ENCODE measurements around the gene DENND4C. TPM values are rescaled to one million over a fixed set of nuclear protein-coding genes. Genes with fewer than 3 reads are reported as not detected.

Gene DENND4C
- total RNA-seq, 1 experiment from 2014 or later, result 26.6 TPM

DNA sequence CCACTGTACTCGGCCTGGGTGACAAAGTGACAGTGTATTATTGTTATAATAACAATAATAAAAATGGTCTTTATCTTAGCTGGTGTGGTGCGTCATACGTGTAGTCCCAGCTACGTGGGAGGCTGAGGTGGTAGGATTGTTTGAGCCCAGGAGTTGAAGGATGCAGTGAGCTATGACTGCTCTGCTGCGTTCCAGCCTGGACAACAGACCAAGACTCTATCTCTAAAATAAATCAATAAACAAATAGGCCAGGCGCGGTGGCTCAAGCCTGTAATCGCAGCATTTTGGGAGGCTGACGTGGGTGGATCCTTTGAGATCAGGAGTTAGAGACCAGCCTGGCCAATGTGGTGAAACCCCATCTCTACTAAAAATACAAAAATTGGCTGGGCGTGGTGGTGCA lies 9.2 kb upstream of the DENND4C start:
- DNase-seq, result no peak
- Histone ChIP-seq H3K4ac (ENCODE audit: low read depth, low read length) (no peak overlapping the region), H3K14ac (ENCODE audit: insufficient read depth, low read length) (no peak overlapping the region), H4K91ac (ENCODE audit: insufficient read length, low read depth, low read length) (no peak overlapping the region), H3K23ac (ENCODE audit: insufficient read length, low read depth, low read length) (no peak overlapping the region), H3K4me1 (ENCODE audit: insufficient read depth, low read length) (no peaks in the 10 kb centered on the region; the same call in 1 of the 2 replicates), H2AFZ (ENCODE audit: low read length) (no peak overlapping the region), H3K9me3 (ENCODE audit: control insufficient read depth, low read depth, low read length) (no peaks in the 10 kb centered on the region), H3T11ph (ENCODE audit: low read length) (no peak overlapping the region), H3K79me1 (ENCODE audit: insufficient read depth, low read depth, low read length, poor library complexity, severe bottlenecking) (no peaks in the 10 kb centered on the region), H3K4me2 (ENCODE audit: insufficient read depth, insufficient read length, low read length) (no peak overlapping the region), H4K20me1 (ENCODE audit: control insufficient read depth, insufficient read depth, insufficient read length) (no peaks in the 10 kb centered on the region), H3K23me2 (ENCODE audit: insufficient read length, low read depth, low read length, poor library complexity, severe bottlenecking) (no peaks in the 10 kb centered on the region), H2BK12ac (ENCODE audit: insufficient read length, low read depth, low read length) (no peak overlapping the region), H2BK120ac (ENCODE audit: low read depth, low read length, poor library complexity, severe bottlenecking) (no peak overlapping the region), H2AK5ac (ENCODE audit: insufficient read length, low read length) (no peak overlapping the region), H3K79me2 (ENCODE audit: insufficient read depth, low read length) (no peaks in the 10 kb centered on the region), H2BK15ac (ENCODE audit: low read depth, low read length) (no peak overlapping the region), H3K27ac (ENCODE audit: insufficient read length, low read depth, low read length) (no peak overlapping the region), H2BK5ac (ENCODE audit: insufficient read length, low read length) (no peak overlapping the region), H3K9ac (ENCODE audit: extremely low read depth, insufficient read length, low read length) (no peak overlapping the region), H3K56ac (ENCODE audit: insufficient read length, low read depth, low read length) (no peak overlapping the region), H3K27me3 (ENCODE audit: insufficient read depth, low read length) (no peaks in the 10 kb centered on the region), H4K8ac (replicated peaks; ENCODE audit: insufficient read length, low read depth, low read length) (no peak overlapping the region), H2BK20ac (ENCODE audit: low read depth, low read length, poor library complexity, severe bottlenecking) (no peak overlapping the region), H4K5ac (ENCODE audit: insufficient read length, low read depth, low read length) (no peak overlapping the region), H3K18ac (ENCODE audit: insufficient read length, low read depth, low read length) (no peak overlapping the region)
- Mint-ChIP-seq H3K9me3 (no peaks in the 10 kb centered on the region), H3K4me1 (peaks cover 3 to 8% of the 10 kb centered on the region in 2 experiments; a peak in 3 of 4 replicates), H3K4me3 (no peak overlapping the region), H3K36me3 (ENCODE audit: insufficient read depth in 1 of 3, low read depth in 3 of 3) (peaks cover 0 to 5% (median 4%) of the 10 kb centered on the region in 3 experiments; a peak in 3 of 7 replicates), H3K27ac (no peak overlapping the region), H3K27me3 (ENCODE audit: low read depth) (no peaks in the 10 kb centered on the region)
- TF ChIP-seq, protein P1, sequence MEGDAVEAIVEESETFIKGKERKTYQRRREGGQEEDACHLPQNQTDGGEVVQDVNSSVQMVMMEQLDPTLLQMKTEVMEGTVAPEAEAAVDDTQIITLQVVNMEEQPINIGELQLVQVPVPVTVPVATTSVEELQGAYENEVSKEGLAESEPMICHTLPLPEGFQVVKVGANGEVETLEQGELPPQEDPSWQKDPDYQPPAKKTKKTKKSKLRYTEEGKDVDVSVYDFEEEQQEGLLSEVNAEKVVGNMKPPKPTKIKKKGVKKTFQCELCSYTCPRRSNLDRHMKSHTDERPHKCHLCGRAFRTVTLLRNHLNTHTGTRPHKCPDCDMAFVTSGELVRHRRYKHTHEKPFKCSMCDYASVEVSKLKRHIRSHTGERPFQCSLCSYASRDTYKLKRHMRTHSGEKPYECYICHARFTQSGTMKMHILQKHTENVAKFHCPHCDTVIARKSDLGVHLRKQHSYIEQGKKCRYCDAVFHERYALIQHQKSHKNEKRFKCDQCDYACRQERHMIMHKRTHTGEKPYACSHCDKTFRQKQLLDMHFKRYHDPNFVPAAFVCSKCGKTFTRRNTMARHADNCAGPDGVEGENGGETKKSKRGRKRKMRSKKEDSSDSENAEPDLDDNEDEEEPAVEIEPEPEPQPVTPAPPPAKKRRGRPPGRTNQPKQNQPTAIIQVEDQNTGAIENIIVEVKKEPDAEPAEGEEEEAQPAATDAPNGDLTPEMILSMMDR (conservative IDR thresholded peaks at IDR 0.05), result no peak
- WGBS (ENCODE audit: extremely low coverage, insufficient read length, low lambda C conversion rate), result no CpG with 5 or more reads among the region's 10 CpGs

All from H9 (cell line).